GM12873 (cell line): ENCODE measurements around the gene CCDC90B.

ENCODE experiments used
- TF ChIP-seq, protein P1 (sequence below): IDR thresholded peaks from 2 replicates; pipeline ENCODE4 v1.5.1; 2012; ENCODE audit warnings: low read depth, mild to moderate bottlenecking, moderate library complexity, low read length, control low read depth; ENCODE audit not compliant: insufficient read depth; ENCODE audit errors: missing control alignments

The CCDC90B gene

DNA sequence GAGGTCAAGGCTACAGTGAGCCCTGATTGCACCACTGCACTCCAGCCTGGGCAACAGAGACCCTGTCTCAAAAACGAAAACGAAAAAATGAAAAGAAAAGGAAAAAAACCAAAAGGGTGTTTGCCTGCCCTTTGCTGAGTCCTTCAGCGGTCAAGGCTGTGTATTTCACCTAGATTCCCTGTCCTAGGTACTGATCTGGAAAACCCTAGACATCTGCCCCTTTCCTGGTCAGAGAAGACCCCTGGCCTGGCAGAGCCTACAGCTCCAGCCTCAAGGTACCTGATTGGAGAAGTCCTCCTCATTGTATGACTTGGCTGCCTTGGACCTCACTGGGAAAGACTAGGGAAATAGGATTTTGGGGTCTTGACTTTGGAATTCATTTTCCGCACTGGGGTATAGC, 8.0 kb upstream of the CCDC90B start:
- TF ChIP-seq, protein P1, sequence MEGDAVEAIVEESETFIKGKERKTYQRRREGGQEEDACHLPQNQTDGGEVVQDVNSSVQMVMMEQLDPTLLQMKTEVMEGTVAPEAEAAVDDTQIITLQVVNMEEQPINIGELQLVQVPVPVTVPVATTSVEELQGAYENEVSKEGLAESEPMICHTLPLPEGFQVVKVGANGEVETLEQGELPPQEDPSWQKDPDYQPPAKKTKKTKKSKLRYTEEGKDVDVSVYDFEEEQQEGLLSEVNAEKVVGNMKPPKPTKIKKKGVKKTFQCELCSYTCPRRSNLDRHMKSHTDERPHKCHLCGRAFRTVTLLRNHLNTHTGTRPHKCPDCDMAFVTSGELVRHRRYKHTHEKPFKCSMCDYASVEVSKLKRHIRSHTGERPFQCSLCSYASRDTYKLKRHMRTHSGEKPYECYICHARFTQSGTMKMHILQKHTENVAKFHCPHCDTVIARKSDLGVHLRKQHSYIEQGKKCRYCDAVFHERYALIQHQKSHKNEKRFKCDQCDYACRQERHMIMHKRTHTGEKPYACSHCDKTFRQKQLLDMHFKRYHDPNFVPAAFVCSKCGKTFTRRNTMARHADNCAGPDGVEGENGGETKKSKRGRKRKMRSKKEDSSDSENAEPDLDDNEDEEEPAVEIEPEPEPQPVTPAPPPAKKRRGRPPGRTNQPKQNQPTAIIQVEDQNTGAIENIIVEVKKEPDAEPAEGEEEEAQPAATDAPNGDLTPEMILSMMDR, result no peak

DNA sequence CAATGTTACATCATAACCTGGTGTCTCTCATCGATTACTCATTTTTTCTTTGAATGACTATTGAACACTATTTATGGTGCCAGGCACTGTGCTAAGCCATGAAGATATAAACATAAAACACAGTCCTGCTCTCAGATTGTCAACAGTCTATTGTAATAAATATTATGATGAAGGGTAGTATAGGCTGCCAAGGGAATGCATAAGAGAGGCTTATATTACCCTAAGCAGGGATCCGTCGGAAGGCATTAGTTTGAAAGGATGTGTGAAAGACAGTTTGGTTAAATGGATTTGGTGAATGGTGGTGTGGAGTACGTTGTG, 7.2 kb upstream of the CCDC90B start:
- TF ChIP-seq, protein P1, result no peak

GRCh38 chr11:83292709-83293456, 6.7 kb upstream of the CCDC90B start:
- TF ChIP-seq, protein P1, result peak; percentile 84

GRCh38 chr11:83287631-83288030, 1.5 kb upstream of the CCDC90B start:
- TF ChIP-seq, protein P1, result no peak

DNA sequence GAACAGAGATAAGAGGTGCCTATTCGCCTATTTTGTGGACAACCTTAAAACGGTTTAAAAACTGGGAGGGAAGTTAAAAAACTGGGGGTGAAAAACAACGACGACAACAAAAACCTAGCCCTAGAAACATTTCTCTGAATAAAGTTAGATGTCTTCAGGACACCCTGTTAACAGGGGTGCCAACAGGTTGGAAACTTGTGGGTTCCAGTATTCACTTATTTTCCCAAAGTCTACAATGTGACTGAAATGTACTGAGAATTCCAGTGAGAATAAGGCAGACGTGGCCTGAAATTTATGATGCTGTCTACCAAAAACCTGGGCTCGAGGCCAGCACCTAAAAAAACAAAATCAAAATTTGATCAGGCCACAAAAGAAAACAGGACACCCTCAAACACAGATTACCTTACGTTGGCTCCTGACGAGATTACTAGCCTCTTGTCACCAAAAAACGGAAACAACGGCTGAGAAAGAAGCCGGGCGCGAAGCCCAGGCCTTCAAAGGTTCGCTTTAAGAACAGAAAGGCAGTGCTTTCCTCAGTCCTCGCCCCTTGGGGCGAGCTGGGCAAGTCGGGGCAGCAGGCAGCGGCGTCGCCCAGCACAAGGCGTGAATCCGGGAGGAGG, 906 bp downstream of the CCDC90B start:
- TF ChIP-seq, protein P1, result no peak

- TF ChIP-seq, protein P1, result no peak
Observed at GRCh38 chr11:83284501-83285150, 1.5 kb downstream of the CCDC90B start.

GRCh38 chr11:83282084-83282716, 4.0 kb downstream of the CCDC90B start:
- TF ChIP-seq, protein P1, result no peak
